GM18861 (cell line): Measurements from ENCODE around the gene B4GALNT3.

Experiments used
- ATAC-seq: cut with Tn5 transposase; IDR thresholded peaks from one replicate; pipeline ENCODE4 v1.9.1; 2021; ENCODE audit not compliant: unreplicated experiment

Gene B4GALNT3

GRCh38 chr12:590206-590750 lies 130.5 kb downstream of the B4GALNT3 start:
- no peak for ATAC-seq

DNA sequence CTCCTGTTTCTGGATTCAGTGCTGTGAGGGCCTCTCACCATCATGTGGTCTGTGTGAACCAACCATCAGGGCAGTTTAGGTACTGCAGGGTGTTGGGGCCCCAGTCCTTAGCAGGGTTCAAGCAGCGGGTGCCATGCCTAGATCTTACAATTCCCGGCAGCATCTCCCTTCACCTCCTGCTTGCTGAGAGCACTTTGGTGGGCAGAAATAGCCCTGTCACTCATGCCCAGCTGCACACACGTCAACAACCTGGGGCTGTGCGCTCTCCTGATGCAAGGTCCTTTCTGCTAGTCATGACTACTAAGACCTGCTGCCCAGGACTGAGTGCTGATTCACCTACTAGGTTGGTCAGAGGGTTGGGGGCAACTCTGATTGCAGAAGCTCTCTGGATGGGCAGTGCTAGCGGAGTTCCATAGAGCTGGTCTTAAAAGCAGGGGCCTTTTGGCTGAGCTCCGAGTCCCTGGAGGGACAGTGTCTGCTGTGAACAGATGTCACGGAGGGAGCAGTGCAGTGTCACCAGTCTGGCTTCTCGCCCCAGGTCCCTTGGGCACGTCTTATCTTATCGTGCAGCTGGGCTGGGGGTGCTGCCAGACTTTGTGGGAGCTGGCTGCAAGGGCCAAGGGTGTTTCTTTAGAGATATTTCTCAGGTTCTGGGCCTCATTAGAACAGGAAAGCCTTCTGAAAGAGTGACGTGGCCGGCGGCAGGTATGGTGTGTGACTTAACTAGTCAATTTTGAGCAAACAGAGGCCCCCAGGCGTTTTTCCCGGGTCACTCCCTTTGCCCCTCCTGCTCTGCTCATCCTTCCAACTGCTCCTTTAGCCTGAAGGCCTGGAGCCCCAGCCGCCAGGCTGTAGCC lies 131.7 kb downstream of the B4GALNT3 start:
- ATAC-seq = no peak

- ATAC-seq = no peak
These were observed 132.3 kb downstream of the B4GALNT3 start for GRCh38 chr12:592024-592505.

GRCh38 chr12:593396-594270 lies 133.9 kb downstream of the B4GALNT3 start:
- no peak for ATAC-seq

- ATAC-seq = no peak
These were observed 138.3 kb downstream of the B4GALNT3 start for GRCh38 chr12:597926-598568.

GRCh38 chr12:599756-600155 lies 140.0 kb downstream of the B4GALNT3 start:
- ATAC-seq = no peak

GRCh38 chr12:601976-602699 lies 142.4 kb downstream of the B4GALNT3 start:
- ATAC-seq = no peak

DNA sequence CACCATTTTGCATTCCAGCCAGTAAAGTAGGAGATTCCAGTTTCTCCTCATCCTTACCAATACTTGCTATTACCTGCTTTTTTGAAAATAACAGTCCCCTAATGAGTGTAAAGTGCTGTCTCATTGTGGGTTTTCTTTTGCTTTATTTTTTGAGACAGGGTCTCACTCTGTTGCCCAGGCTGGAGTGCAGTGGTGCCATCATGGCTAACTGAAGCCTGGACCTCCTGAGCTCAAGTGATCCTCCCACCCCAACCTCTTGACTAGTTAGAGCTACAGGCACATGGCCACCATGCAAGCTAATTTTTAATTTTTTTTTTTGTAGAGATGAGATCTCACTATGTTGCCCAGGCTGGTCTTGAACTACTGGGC lies 142.9 kb downstream of the B4GALNT3 start:
- ATAC-seq = no peak

GRCh38 chr12:604956-605355 lies 145.2 kb downstream of the B4GALNT3 start:
- no peak for ATAC-seq

- ATAC-seq = no peak
These were observed 147.8 kb downstream of the B4GALNT3 start for GRCh38 chr12:607541-608001.

DNA sequence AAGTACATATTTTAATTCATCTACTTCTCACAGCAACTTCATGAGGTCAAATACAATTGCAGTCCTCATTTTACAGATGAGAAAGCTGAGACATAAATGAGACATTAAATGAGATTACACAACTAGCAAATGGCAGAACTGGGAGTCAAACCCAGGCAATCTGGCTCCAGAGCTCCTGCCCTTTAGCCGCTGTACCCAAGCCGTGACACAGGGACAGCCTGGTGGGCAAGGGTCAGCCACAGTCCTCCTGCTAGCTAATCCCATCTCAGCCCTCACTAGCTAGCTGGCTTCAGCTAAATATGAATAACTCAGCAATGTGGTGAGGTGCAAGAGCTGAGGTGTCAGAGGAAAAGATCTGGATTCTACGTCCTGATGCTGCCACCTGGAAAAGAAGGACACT lies 148.7 kb downstream of the B4GALNT3 start:
- ATAC-seq = no peak

DNA sequence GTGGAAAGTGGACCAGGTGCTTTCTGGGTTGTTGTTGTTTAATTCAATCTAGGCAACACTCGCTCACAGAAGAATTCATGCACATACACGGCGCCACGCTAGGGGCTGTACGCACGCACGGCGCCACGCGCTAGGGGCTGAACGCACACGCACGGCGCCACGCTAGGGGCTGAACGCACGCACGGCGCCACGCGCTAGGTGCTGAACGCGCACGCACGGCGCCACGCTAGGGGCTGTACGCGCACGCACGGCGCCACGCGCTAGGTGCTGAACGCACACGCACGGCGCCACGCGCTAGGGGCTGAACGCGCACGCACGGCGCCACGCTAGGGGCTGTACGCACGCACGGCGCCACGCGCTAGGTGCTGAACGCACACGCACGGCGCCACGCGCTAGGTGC lies 149.2 kb downstream of the B4GALNT3 start:
- no peak for ATAC-seq

DNA sequence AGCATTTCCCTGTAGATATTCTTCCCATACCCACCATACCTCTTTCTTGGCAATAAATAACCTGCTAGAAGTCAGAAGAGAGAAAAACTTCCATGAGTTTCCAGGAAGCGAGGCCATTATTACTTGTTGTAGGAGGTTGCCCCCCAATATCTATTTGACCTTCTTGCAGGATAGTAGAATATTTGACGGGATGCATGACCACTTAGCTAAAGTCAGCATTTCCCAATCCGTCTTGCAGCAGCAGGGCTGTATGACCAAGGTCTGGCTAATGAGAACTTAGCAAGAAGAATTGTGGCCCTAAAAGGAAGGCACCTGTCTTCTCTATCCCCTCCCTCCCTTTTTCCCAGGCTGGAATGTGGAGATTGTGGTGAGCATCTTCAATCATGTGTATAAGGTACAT lies 152.0 kb downstream of the B4GALNT3 start:
- no peak for ATAC-seq

GRCh38 chr12:612293-612692 lies 152.6 kb downstream of the B4GALNT3 start:
- ATAC-seq = no peak

GRCh38 chr12:612886-613285 lies 153.1 kb downstream of the B4GALNT3 start:
- no peak for ATAC-seq
